Measurements from ENCODE around the gene TMEM69. TPM values are rescaled to one million over a fixed set of nuclear protein-coding genes. Genes with fewer than 3 reads are reported as not detected.

Gene TMEM69
- total and polyA plus RNA-seq, 2 of the 8 experiments (the other 6 are each of a cell fraction or from before 2014, with no cell fraction given): 39.0 to 123 TPM

GRCh38 chr1:45694823-45695222, 6.8 kb downstream of the TMEM69 start:
- no peaks in the 10 kb centered on the region for H3K79me1 ChIP-seq (ENCODE audit: low read depth, low read length)
- no peak overlapping the region for H3K4me3 ChIP-seq (ENCODE audit: extremely low read depth in 1 of 4, insufficient read depth in 2 of 4, low read depth in 3 of 4, low read length in 4 of 4)
- H3K4me2 ChIP-seq (ENCODE audit: insufficient read depth in 1 of 2, low read depth in 2 of 2, low read length in 2 of 2): no peak overlapping the region
- no peak overlapping the region for H4K8ac ChIP-seq (ENCODE audit: extremely low read depth, insufficient read depth, low read length)
- H3K9me3 ChIP-seq (ENCODE audit: insufficient read depth in 2 of 2, low read depth in 1 of 2, low read length in 1 of 2): no peaks in the 10 kb centered on the region
- H3K23ac ChIP-seq (ENCODE audit: insufficient read length): no peak overlapping the region
- peaks cover 9 to 31% (median 13%) of the 10 kb centered on the region in 4 experiments; a peak in 6 of 8 replicates for H3K36me3 ChIP-seq (ENCODE audit: control insufficient read depth in 2 of 4, insufficient read depth in 4 of 4, low read length in 3 of 4)
- POLR2A ChIA-PET (ENCODE audit: partially characterized antibody): interaction anchor here (0.7 to 2.0 kb wide), 5 partner anchors 9 to 389 kb away, joined by 3 to 11 read pairs (median 3); partner anchors contain the start of gene GPBP1L1
- no peaks in the 10 kb centered on the region for H3K27me3 ChIP-seq (replicated peaks in 1 of 4; ENCODE audit: control insufficient read depth in 3 of 4, extremely low read depth in 1 of 4, insufficient read depth in 3 of 4, low read length in 3 of 4)
- no peak overlapping the region for H2BK15ac ChIP-seq (ENCODE audit: low read length)
- CTCF ChIA-PET (ENCODE audit: partially characterized antibody): no interaction called here
- H2AFZ ChIP-seq (ENCODE audit: low read length): no peak overlapping the region
- no peak overlapping the region for H2BK12ac ChIP-seq (ENCODE audit: low read depth, low read length)
- H4K5ac ChIP-seq (ENCODE audit: insufficient read length, low read depth, low read length): no peak overlapping the region
- no peak overlapping the region for H3K9ac ChIP-seq (replicated peaks in 1 of 4; ENCODE audit: extremely low read depth in 1 of 4, low read depth in 3 of 4, low read length in 3 of 4)
- no peak overlapping the region for H3K27ac ChIP-seq (ENCODE audit: low read depth, low read length)
- no peaks in the 10 kb centered on the region for H3K23me2 ChIP-seq (ENCODE audit: low read depth, low read length)
- FAIRE-seq (no peak), DNase-seq (ENCODE audit: low read depth in 1 of 2, low spot score in 2 of 2) (no peak)
- H3K14ac ChIP-seq (ENCODE audit: insufficient read length): no peak overlapping the region
- no peaks in the 10 kb centered on the region for H3K4me1 ChIP-seq (replicated peaks in 1 of 4; ENCODE audit: control insufficient read depth in 3 of 4, insufficient read depth in 4 of 4, low read length in 3 of 4)
- 95% methylated on average over 7 of the region's 7 CpGs; no CpG with 5 or more reads in 1 of the 2 experiments for WGBS, 2 experiments (ENCODE audit: extremely low coverage in 1 of 2, insufficient coverage in 1 of 2, insufficient read length in 1 of 2, insufficient replicate concordance in 2 of 2, low coverage in 1 of 2, low lambda C conversion rate in 2 of 2, missing lambda C conversion rate in 1 of 2)
- TF ChIP-seq PHF8 (conservative IDR thresholded peaks at IDR 0.05; ENCODE audit: low read depth, low read length) (no peak), TAF1 (IDR thresholded peaks at IDR 0.05; ENCODE audit: low read depth, low read length) (no peak)
- no peak overlapping the region for H2BK20ac ChIP-seq (ENCODE audit: low read length)
- H3K56ac ChIP-seq (replicated peaks; ENCODE audit: insufficient read length, low read depth, low read length): no peak overlapping the region
- no peak overlapping the region for H3K18ac ChIP-seq (ENCODE audit: extremely low read depth, low read length)
- H3K79me2 ChIP-seq (ENCODE audit: control insufficient read depth in 1 of 2, insufficient read depth in 2 of 2, low read length in 2 of 2): peaks cover 0 to 16% of the 10 kb centered on the region in 2 experiments; a peak in 2 of 4 replicates
- no peaks in the 10 kb centered on the region for H4K20me1 ChIP-seq (replicated peaks in 1 of 2; ENCODE audit: control insufficient read depth in 1 of 2, insufficient read depth in 2 of 2, low read length in 2 of 2)
- no peak overlapping the region for H3K4ac ChIP-seq (replicated peaks; ENCODE audit: insufficient read length, low read depth, low read length)
- no peak overlapping the region for H2AK5ac ChIP-seq (ENCODE audit: low read depth, low read length)
- no peak overlapping the region for H4K91ac ChIP-seq (replicated peaks; ENCODE audit: insufficient read length, low read length)
- H2BK120ac ChIP-seq (replicated peaks; ENCODE audit: low read depth, low read length): no peak overlapping the region
- no peak overlapping the region for H2BK5ac ChIP-seq (ENCODE audit: low read depth, low read length)
